ENCODE data around the gene SNX33. TPM values are rescaled to one million over a fixed set of nuclear protein-coding genes. Genes with fewer than 3 reads are reported as not detected.

The SNX33 gene
- total and polyA plus RNA-seq, 2 of the 13 experiments (the other 11 are each of a cell fraction or from before 2014, with no cell fraction given), result 11.0 to 11.6 TPM

- TF ChIP-seq SMARCE1 (IDR thresholded peaks at IDR 0.05; ENCODE audit: borderline replicate concordance), result no peak
- TF ChIP-seq EEA1 (CRISPR knock-in tag; IDR thresholded peaks at IDR 0.05; ENCODE audit: borderline replicate concordance), result no peak; the same call in 1 of the 2 replicates
- TF ChIP-seq ZNF550 (CRISPR knock-in tag; IDR thresholded peaks at IDR 0.05; ENCODE audit: borderline replicate concordance), result no peak
- TF ChIP-seq, protein P1, sequence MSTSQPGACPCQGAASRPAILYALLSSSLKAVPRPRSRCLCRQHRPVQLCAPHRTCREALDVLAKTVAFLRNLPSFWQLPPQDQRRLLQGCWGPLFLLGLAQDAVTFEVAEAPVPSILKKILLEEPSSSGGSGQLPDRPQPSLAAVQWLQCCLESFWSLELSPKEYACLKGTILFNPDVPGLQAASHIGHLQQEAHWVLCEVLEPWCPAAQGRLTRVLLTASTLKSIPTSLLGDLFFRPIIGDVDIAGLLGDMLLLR (CRISPR knock-in tag; IDR thresholded peaks at IDR 0.05), result 0 out of 2 replicates have a peak, but pooled peaks have one; percentile 55
- TF ChIP-seq FOXJ3 (CRISPR knock-in tag; IDR thresholded peaks at IDR 0.05; ENCODE audit: borderline replicate concordance), result no peak
- no peak for TF ChIP-seq RARA (CRISPR knock-in tag; IDR thresholded peaks at IDR 0.05)
- TF ChIP-seq TEF (CRISPR knock-in tag; IDR thresholded peaks at IDR 0.05), result no peak
- no peak for TF ChIP-seq ZNF432 (CRISPR knock-in tag; IDR thresholded peaks at IDR 0.05; ENCODE audit: borderline replicate concordance)
- TF ChIP-seq POGZ (CRISPR knock-in tag; IDR thresholded peaks at IDR 0.05), result no peak
- TF ChIP-seq PAWR (CRISPR knock-in tag; IDR thresholded peaks at IDR 0.05; ENCODE audit: borderline replicate concordance), result no peak
- TF ChIP-seq ZNF136 (CRISPR knock-in tag; IDR thresholded peaks at IDR 0.05; ENCODE audit: low read depth), result no peak
- no peak for TF ChIP-seq ZNF557 (CRISPR knock-in tag; IDR thresholded peaks at IDR 0.05)
- peak; percentile 35; the same call in 1 of the 2 replicates for TF ChIP-seq ZNF414 (CRISPR knock-in tag; IDR thresholded peaks at IDR 0.05)
- TF ChIP-seq ZNF160 (CRISPR knock-in tag; IDR thresholded peaks at IDR 0.05), result peak; percentile 23; the same call in 1 of the 2 replicates
- no peak for TF ChIP-seq ARNT (IDR thresholded peaks at IDR 0.05)
- TF ChIP-seq, protein P2, sequence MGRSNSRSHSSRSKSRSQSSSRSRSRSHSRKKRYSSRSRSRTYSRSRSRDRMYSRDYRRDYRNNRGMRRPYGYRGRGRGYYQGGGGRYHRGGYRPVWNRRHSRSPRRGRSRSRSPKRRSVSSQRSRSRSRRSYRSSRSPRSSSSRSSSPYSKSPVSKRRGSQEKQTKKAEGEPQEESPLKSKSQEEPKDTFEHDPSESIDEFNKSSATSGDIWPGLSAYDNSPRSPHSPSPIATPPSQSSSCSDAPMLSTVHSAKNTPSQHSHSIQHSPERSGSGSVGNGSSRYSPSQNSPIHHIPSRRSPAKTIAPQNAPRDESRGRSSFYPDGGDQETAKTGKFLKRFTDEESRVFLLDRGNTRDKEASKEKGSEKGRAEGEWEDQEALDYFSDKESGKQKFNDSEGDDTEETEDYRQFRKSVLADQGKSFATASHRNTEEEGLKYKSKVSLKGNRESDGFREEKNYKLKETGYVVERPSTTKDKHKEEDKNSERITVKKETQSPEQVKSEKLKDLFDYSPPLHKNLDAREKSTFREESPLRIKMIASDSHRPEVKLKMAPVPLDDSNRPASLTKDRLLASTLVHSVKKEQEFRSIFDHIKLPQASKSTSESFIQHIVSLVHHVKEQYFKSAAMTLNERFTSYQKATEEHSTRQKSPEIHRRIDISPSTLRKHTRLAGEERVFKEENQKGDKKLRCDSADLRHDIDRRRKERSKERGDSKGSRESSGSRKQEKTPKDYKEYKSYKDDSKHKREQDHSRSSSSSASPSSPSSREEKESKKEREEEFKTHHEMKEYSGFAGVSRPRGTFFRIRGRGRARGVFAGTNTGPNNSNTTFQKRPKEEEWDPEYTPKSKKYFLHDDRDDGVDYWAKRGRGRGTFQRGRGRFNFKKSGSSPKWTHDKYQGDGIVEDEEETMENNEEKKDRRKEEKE (IDR thresholded peaks at IDR 0.05), result no peak
- no peak for TF ChIP-seq GTF3A (CRISPR knock-in tag; conservative IDR thresholded peaks at IDR 0.05)
- peak; percentile 77 for TF ChIP-seq ZNF574 (CRISPR knock-in tag; IDR thresholded peaks at IDR 0.05)
- TF ChIP-seq ADNP (CRISPR knock-in tag; IDR thresholded peaks at IDR 0.05), result no peak
Measured at GRCh38 chr15:75647370-75648155, at the start of gene SNX33 (continued).
